NT2/D1 (cell line): Measurements from ENCODE around the gene ZFYVE19.

Experiments used
- YY1 ChIP-seq: IDR thresholded peaks from 2 replicates; pipeline ENCODE4 v1.6.1; 2011; ENCODE audit not compliant: insufficient read length, insufficient read depth
- ZNF274 ChIP-seq: IDR thresholded peaks from 2 replicates; pipeline ENCODE4 v1.6.1; 2011; ENCODE audit warnings: mild to moderate bottlenecking, low read depth, low read length

DNA sequence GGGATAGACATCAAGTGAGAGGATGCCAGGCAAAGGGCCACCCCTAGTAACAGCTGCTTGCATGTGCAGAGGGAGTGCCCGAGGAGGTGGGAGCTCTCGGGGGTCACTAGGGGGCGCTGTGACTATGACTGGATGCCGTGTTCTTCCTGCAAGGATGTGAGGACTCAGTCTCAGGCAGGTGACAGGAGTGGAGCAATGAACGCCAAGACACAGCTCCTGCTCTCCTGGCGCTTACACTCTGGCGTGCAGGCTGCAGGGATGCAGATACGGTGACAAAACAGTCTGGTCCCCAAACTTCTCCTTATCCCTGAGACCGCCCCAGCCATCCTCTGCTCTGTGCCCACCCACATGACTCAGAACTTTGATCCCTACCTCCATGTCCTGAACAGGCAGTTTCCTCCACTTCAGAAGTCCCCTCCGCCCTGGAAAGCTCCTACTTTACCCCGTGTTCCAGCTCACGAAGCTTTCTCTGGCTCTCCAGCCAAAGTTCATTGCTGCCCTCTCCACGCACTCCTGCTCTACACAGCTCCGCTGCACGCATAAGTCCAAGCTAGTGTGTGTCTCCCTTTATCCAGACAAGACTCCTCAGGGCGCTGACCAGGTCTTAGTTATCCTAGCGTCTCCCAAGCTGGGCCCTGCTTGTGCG is 52.4 kb downstream of the ZFYVE19 start:
- TF ChIP-seq YY1 (no peak), ZNF274 (no peak)
